Hepatocyte (in vitro differentiated cells): Measurements from ENCODE around the gene SUN3.

Source experiments
- EZH2phosphoT487 ChIP-seq: fragments of 200-600 bp; sonication (generic); IDR thresholded peaks from one replicate; pipeline ENCODE4 v1.6.1; 2018; ENCODE audit warnings: antibody characterized with exemption, mild to moderate bottlenecking, low read depth, moderate library complexity; ENCODE audit not compliant: unreplicated experiment, severe bottlenecking
- TF ChIP-seq, protein P1 (sequence below): fragments of 200-600 bp; sonication (generic); IDR thresholded peaks from 2 replicates; pipeline ENCODE4 v1.5.1; 2016; ENCODE audit warnings: antibody characterized with exemption, mild to moderate bottlenecking; ENCODE audit not compliant: poor library complexity

DNA sequence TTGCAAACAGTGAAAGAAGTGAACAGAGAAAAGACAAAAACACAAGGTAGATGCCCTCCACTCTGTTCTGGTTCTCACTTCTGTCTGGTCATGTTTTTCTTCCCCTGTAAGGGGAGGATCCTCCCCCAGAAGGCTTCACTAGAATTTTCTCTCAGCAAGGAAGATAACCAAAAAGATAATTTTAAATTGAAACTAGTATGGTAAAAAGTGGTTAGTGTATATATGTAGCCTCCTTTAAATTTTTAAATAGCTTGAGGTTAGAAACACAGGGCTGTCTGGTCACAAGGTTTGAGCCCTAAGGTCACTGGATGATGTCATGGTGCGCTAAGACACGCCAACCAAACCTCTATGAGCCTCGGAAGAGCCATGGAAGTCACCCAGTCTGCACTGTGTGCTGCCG, 75.1 kb downstream of the SUN3 start:
- TF ChIP-seq, protein P1, sequence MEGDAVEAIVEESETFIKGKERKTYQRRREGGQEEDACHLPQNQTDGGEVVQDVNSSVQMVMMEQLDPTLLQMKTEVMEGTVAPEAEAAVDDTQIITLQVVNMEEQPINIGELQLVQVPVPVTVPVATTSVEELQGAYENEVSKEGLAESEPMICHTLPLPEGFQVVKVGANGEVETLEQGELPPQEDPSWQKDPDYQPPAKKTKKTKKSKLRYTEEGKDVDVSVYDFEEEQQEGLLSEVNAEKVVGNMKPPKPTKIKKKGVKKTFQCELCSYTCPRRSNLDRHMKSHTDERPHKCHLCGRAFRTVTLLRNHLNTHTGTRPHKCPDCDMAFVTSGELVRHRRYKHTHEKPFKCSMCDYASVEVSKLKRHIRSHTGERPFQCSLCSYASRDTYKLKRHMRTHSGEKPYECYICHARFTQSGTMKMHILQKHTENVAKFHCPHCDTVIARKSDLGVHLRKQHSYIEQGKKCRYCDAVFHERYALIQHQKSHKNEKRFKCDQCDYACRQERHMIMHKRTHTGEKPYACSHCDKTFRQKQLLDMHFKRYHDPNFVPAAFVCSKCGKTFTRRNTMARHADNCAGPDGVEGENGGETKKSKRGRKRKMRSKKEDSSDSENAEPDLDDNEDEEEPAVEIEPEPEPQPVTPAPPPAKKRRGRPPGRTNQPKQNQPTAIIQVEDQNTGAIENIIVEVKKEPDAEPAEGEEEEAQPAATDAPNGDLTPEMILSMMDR, result no peak
- no peak for TF ChIP-seq EZH2phosphoT487
